AG04450 (cell line): Measurements from ENCODE around the gene ACER2. TPM values are rescaled to one million over a fixed set of nuclear protein-coding genes. Genes with fewer than 3 reads are reported as not detected.
A peak's percentile ranks its signal among the peaks of the same experiment; 100 is the strongest.

Experiments
- CTCF ChIA-PET: fragments of 300-600, 350-600 bp; formaldehyde crosslinking; extraction: SDS; loops from one replicate; lab custom pipeline; 2022; ENCODE audit warnings: antibody characterized with exemption, inconsistent platforms; lab: Charles Lee
- POLR2A ChIA-PET: fragments of 350-600 bp; formaldehyde crosslinking; extraction: SDS; loops from one replicate; lab custom pipeline; 2021; ENCODE audit warnings: antibody characterized with exemption, inconsistent platforms; lab: Yijun Ruan, JAX
- DNase-seq: peaks from one replicate; pipeline ENCODE4 v3.0.0-alpha.2; 2011; ENCODE audit warnings: low read depth, low spot score
- H3K27ac ChIP-seq: one replicate; pipeline ENCODE4 v1.5.1; 2012; ENCODE audit warnings: low read depth, low read length, control low read depth
- H3K27me3 ChIP-seq: one replicate; pipeline ENCODE4 v1.6.0; 2012; ENCODE audit warnings: low read length; ENCODE audit not compliant: control insufficient read depth, insufficient read depth
- H3K4me3 ChIP-seq: 2 replicates; pipeline ENCODE4 v1.5.1; 2011; ENCODE audit warnings: mild to moderate bottlenecking, low read depth, low read length, control low read depth
- H3K9me3 ChIP-seq: 2 replicates; pipeline ENCODE4 v1.5.1; 2012; ENCODE audit warnings: low read length; ENCODE audit not compliant: control insufficient read depth, insufficient read depth
- polyA plus RNA-seq: library from polyadenylated mRNA; depleted of rRNA; stranded (reverse); fragments of >200 nt; gene quantifications from 2 replicates; pipeline ENCODE4 v1.2.3, GENCODE V29; 2011
- TF ChIP-seq, protein P1 (sequence below): IDR thresholded peaks from 2 replicates; pipeline ENCODE4 v1.5.1; 2011; ENCODE audit warnings: low read depth, low read length, control low read depth, inconsistent platforms

Gene ACER2
- polyA plus RNA-seq, 1 experiment: 2.3 TPM

DNA sequence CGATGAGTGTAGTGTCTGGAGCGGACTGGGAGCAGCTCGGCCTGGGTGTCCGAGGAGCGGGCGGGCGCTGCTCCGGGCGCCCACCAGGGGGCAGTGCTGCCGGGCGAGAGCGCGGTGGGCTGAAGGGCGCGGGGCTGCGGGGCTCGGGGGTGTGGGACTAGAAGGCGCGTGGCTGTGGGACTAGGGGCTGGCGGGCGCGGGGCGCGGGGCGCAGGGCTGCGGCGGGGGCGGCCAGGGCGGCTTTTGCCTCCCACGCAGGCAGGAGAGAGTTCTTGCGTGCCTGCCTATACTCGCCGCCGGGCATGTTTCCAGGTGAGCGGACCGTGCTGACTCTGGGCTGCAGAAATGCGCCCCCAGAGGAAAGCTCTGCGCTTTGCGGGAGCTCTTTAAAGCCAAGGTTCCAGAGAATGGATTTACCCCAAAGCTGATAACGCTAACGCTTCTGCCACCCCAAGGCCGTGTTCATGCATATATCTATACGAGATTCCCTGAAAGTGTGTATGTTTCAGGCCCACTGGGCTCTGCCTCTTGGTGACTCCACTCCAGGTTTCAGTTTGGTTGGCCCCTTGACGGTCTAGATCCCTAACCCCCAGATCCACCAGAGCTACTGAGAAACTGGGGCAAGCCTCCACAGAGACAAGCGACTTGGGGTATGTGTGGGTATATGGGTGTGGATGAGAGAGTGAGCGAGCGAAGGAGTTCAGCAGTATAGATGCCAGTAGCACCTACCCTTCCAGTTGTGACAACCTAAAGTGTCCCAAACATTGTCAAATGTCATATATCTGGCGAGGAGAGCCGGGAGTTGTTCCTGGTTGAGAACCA lies 56.2 kb downstream of the ACER2 start:
- CTCF ChIA-PET: interaction anchor here (0.5 to 3.2 kb wide), 98 partner anchors 8 to 1938 kb away, joined by 3 to 68 read pairs (median 4); partner anchors contain the start of genes RPS6, RRAGA and SAXO1
- POLR2A ChIA-PET: interaction anchor here (0.6 to 1.2 kb wide), 3 partner anchors 89 to 416 kb away, joined by 3 read pairs; partner anchors contain the start of gene RRAGA
- TF ChIP-seq, protein P1, sequence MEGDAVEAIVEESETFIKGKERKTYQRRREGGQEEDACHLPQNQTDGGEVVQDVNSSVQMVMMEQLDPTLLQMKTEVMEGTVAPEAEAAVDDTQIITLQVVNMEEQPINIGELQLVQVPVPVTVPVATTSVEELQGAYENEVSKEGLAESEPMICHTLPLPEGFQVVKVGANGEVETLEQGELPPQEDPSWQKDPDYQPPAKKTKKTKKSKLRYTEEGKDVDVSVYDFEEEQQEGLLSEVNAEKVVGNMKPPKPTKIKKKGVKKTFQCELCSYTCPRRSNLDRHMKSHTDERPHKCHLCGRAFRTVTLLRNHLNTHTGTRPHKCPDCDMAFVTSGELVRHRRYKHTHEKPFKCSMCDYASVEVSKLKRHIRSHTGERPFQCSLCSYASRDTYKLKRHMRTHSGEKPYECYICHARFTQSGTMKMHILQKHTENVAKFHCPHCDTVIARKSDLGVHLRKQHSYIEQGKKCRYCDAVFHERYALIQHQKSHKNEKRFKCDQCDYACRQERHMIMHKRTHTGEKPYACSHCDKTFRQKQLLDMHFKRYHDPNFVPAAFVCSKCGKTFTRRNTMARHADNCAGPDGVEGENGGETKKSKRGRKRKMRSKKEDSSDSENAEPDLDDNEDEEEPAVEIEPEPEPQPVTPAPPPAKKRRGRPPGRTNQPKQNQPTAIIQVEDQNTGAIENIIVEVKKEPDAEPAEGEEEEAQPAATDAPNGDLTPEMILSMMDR: peak; percentile 60
- Histone ChIP-seq H3K27ac (no peak overlapping the region), H3K27me3 (peaks cover 4% of the 10 kb centered on the region), H3K4me3 (peak overlapping the region; percentile 49), H3K9me3 (no peaks in the 10 kb centered on the region; the same call in 1 of the 2 replicates)
- peak; percentile 61 for DNase-seq

DNA sequence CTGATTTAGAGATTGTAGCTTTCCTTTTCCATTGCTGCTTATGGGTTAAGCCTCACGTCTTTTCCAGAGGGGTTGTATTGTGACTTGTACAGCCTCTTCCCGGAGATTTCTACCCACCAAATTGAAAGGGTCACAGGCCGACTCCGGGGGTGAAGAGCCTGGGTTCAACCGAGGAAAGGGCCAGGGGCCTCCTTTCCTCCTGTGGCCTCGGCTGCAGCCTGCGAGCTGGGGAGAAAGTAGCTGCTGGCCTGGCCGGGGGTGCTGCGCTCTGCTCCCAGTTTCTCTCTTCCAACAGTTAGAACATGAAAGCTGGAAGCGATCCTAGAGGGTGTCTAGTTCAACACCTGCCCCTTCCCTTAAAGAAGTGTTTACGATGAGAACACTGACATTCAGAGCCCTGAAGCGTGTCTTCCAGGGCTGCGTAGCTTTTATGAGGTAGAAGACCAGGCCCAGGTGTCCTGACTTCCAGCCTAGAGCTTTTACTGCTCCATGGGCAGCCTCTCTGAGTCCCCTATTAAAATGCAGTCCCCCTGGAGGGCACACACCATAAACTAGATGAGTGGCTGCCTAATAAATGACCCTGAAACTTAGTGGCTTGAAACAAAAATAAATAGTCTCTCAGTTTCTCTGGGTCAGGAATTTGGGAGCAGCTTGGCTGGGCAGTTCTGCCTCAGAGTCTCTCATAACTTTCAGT lies 56.9 kb downstream of the ACER2 start:
- Histone ChIP-seq H3K27me3 (peaks cover 5% of the 10 kb centered on the region), H3K4me3 (no peak overlapping the region), H3K27ac (no peak overlapping the region), H3K9me3 (no peaks in the 10 kb centered on the region; the same call in 1 of the 2 replicates)
- DNase-seq: no peak
- CTCF ChIA-PET: interaction anchor here (0.5 to 3.2 kb wide), 90 partner anchors 8 to 1939 kb away, joined by 3 to 68 read pairs (median 4); partner anchors contain the start of genes RPS6, RRAGA and SAXO1
- TF ChIP-seq, protein P1: no peak
- POLR2A ChIA-PET: interaction anchor here (0.6 to 1.2 kb wide), 3 partner anchors 90 to 417 kb away, joined by 3 read pairs; partner anchors contain the start of gene RRAGA

DNA sequence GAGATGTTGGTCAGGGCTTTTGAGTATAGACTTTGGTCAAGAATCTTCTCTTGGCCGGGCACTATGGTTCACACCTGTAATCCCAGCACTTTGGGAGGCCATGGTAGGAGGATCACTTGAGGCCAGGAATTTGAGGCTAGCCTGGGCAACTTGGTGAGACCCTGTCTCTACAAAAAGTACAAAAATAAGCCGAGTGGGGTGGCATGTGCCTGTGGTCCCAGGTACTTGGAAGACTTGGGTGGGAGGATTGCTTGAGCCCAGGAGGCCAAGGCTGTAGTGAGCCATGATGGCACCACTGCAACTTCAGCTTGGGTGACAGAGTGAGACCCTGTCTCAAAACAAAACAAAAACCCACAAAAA lies 57.5 kb downstream of the ACER2 start:
- TF ChIP-seq, protein P1: no peak
- Histone ChIP-seq H3K4me3 (no peak overlapping the region), H3K27ac (no peak overlapping the region), H3K27me3 (peaks cover 10% of the 10 kb centered on the region), H3K9me3 (no peaks in the 10 kb centered on the region; the same call in 1 of the 2 replicates)
- ChIA-PET POLR2A (no interaction called here), CTCF (interaction anchor here (0.5 to 3.2 kb wide), 6 partner anchors 11 to 1809 kb away, joined by 3 to 68 read pairs (median 8); no protein-coding TSS in a partner anchor)
- DNase-seq: no peak

DNA sequence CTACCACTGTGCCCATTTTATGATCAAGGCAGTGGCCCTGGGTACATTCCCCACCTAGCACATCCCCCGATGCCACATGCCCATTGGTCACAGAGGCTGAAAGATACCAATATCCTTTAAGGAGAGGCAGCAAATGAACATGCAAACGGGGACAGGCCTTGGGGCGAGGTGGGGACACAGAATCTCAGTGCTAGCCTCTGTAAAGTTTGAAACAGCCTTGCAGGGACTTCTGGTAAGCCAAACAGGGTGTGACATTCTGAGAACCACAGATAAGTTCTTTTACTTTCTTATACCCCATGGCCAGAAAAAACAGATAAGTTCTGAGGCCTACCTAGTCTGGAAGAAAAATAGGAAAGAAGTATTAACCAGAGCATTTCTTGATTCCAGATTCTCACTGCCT lies 60.5 kb downstream of the ACER2 start:
- TF ChIP-seq, protein P1: no peak

More for the DNA sequence above, 60.5 kb downstream of the ACER2 start:
- Histone ChIP-seq H3K4me3 (no peak overlapping the region), H3K9me3 (no peaks in the 10 kb centered on the region; the same call in 1 of the 2 replicates), H3K27me3 (peaks cover 16% of the 10 kb centered on the region), H3K27ac (no peak overlapping the region)
- ChIA-PET POLR2A (no interaction called here), CTCF (no interaction called here)
- DNase-seq: no peak
